Calu3 (cell line): ENCODE results near the gene RPS6KC1. TPM values are rescaled to one million over a fixed set of nuclear protein-coding genes. Genes with fewer than 3 reads are reported as not detected.
"Not testable (repeated sequence)": the region's sequence is repeated elsewhere in the genome, so short reads cannot be mapped to it uniquely, and the experiment has no call there.

Experiments
- BruUV-seq: library from RNA; stranded (reverse); fragments of 400-500 nt; replicated peaks from 2 replicates; lab custom pipeline; 2021; lab: Mats Ljungman, UMichigan
- CTCF ChIA-PET: fragments of 300-600 bp; sonication (Branson Sonifier 250); formaldehyde crosslinking; loops from one replicate; lab custom pipeline; 2022; ENCODE audit warnings: antibody characterized with exemption; lab: Charles Lee
- DNase-seq: peaks from one replicate; pipeline ENCODE4 v3.0.0; 2022
- H3K27ac Mint-ChIP-seq: one replicate; pipeline ENCODE4 v1.8.0; 2022; ENCODE audit warnings: mixed read lengths; ENCODE audit not compliant: unreplicated experiment
- H3K27me3 Mint-ChIP-seq: one replicate; pipeline ENCODE4 v1.8.0; 2022; ENCODE audit warnings: mixed read lengths; ENCODE audit not compliant: unreplicated experiment
- H3K36me3 Mint-ChIP-seq: one replicate; pipeline ENCODE4 v1.8.0; 2022; ENCODE audit warnings: mild to moderate bottlenecking, moderate library complexity, mixed read lengths; ENCODE audit not compliant: insufficient read depth, unreplicated experiment
- H3K4me1 Mint-ChIP-seq: one replicate; pipeline ENCODE4 v1.8.0; 2022; ENCODE audit warnings: mild to moderate bottlenecking, low read depth, mixed read lengths; ENCODE audit not compliant: unreplicated experiment
- H3K4me3 Mint-ChIP-seq: one replicate; pipeline ENCODE4 v1.8.0; 2022; ENCODE audit warnings: mild to moderate bottlenecking, low read depth, moderate library complexity, mixed read lengths; ENCODE audit not compliant: unreplicated experiment
- H3K9me3 Mint-ChIP-seq: one replicate; pipeline ENCODE4 v1.8.0; 2022; ENCODE audit warnings: low read depth, mixed read lengths; ENCODE audit not compliant: unreplicated experiment
- intact Hi-C: fragments of 100-400 bp; cut with micrococcal nuclease; formaldehyde crosslinking; loops from one replicate; pipeline ENCODE4 v1.10.0; 2022; ENCODE audit not compliant: unreplicated experiment
- total RNA-seq: library from RNA; stranded (reverse); gene quantifications from 2 replicates; pipeline ENCODE4 v1.2.3, GENCODE V29; 2022
- TF ChIP-seq, protein P1 (sequence below): fragments of 200-600 bp; IDR thresholded peaks from one replicate; pipeline ENCODE4 v1.8.0; 2022; ENCODE audit warnings: antibody characterized with exemption; ENCODE audit not compliant: unreplicated experiment

Gene RPS6KC1
- total RNA-seq, 1 experiment from 2014 or later, result 23.5 TPM

DNA sequence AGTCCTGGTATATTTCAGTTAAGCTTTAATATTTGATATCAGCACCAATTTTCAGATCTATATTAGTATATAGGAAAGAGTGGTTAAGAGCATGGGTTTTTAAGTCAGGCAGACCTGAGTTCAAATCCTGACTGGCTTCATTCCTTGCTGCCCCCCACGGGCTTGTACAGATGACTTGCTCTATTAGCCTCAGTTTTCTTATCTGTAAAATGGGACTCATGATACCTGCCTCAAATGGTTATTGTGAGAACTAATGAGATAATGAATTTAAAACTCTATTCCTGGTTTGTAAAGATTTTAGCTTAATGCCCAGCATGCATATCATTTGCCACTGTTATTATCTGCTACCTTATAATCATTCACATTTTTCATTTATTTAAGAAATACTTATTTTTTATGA lies 264.5 kb downstream of the RPS6KC1 start:
- TF ChIP-seq, protein P1, sequence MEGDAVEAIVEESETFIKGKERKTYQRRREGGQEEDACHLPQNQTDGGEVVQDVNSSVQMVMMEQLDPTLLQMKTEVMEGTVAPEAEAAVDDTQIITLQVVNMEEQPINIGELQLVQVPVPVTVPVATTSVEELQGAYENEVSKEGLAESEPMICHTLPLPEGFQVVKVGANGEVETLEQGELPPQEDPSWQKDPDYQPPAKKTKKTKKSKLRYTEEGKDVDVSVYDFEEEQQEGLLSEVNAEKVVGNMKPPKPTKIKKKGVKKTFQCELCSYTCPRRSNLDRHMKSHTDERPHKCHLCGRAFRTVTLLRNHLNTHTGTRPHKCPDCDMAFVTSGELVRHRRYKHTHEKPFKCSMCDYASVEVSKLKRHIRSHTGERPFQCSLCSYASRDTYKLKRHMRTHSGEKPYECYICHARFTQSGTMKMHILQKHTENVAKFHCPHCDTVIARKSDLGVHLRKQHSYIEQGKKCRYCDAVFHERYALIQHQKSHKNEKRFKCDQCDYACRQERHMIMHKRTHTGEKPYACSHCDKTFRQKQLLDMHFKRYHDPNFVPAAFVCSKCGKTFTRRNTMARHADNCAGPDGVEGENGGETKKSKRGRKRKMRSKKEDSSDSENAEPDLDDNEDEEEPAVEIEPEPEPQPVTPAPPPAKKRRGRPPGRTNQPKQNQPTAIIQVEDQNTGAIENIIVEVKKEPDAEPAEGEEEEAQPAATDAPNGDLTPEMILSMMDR, result no peak
- no peak for DNase-seq
- intact Hi-C loops, result no loop called here
- CTCF ChIA-PET, result no interaction called here
- no peaks in the 10 kb centered on the region for H3K27me3 Mint-ChIP-seq
- no TSS peak for BruUV-seq
- H3K4me3 Mint-ChIP-seq, result no peak overlapping the region
- no peaks in the 10 kb centered on the region for H3K9me3 Mint-ChIP-seq
- no peaks in the 10 kb centered on the region for H3K4me1 Mint-ChIP-seq
- H3K36me3 Mint-ChIP-seq, result no peaks in the 10 kb centered on the region
- H3K27ac Mint-ChIP-seq, result no peak overlapping the region

DNA sequence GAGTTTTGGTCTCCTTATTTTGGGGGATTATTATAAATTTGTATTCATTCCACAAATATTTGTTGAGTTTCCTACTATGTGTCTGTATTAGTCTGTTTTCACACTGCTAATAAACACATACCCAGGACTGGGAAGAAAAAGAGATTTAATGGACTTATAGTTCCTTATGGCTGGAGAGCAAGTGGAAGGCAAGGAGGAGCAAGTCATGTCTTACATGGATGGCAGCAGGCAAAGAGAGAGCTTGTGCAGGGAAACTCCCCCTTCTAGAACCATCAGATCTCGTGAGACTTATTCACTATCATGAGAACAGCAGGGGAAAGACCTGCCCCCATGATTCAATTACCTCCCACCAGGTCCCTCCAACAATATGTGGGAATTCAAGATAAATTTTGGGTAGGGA lies 267.4 kb downstream of the RPS6KC1 start:
- H3K36me3 Mint-ChIP-seq, H3K4me1 Mint-ChIP-seq, intact Hi-C loops, H3K27ac Mint-ChIP-seq, H3K9me3 Mint-ChIP-seq, H3K4me3 Mint-ChIP-seq, H3K27me3 Mint-ChIP-seq, BruUV-seq, DNase-seq, CTCF ChIA-PET: not testable (repeated sequence)

DNA sequence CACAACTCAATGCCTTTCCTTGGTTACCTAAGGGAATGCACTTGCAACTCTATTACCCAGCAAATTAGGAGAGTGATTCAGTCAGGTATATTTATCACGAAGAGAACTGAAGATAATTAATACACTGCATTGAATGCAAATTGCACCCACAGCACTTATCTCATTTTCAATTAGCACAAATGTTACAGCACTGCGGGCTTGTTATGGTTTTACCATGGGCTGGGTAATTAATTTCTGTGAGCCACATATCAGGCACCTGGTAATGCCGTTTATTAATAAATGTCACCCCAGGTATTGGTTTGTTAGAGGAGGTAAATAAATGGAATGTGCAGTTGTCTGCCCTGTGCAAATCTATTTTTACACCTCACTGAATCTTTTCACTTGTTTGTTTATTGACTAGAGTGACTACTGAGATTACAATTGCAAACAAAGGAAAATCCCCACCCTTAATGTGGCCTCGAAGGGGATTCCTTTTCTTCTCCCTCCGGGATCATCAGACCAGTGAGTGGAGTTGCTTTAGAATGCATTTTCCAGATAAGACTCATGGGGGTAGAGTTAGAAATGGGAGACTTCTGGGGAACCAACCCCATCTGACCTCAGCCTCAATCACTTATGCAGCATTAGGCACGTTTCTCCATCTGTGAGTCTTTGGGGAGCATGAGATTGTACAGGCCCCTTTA lies 269.3 kb downstream of the RPS6KC1 start:
- CTCF ChIA-PET, result no interaction called here
- TF ChIP-seq, protein P1, result no peak
- no peaks in the 10 kb centered on the region for H3K4me1 Mint-ChIP-seq
- intact Hi-C loops, result no loop called here
- no TSS peak for BruUV-seq
- no peaks in the 10 kb centered on the region for H3K36me3 Mint-ChIP-seq
- no peak overlapping the region for H3K4me3 Mint-ChIP-seq
- DNase-seq, result no peak
- H3K9me3 Mint-ChIP-seq, result peaks cover 3% of the 10 kb centered on the region
- no peaks in the 10 kb centered on the region for H3K27me3 Mint-ChIP-seq
- no peak overlapping the region for H3K27ac Mint-ChIP-seq

Other genes starting within 250 kb of the RPS6KC1 start
- 0.80 and 1.1 TPM in 2 replicates for gene SPATA45, start 203.6 kb upstream of the RPS6KC1 start, total RNA-seq
- 26.0 and 27.2 TPM in 2 replicates for gene FLVCR1, start 193.0 kb upstream of the RPS6KC1 start, total RNA-seq
- gene VASH2, start 100.7 kb upstream of the RPS6KC1 start, total RNA-seq, result 4.7 and 5.8 TPM in 2 replicates
- 51.8 and 56.3 TPM in 2 replicates for gene ANGEL2, start 35.4 kb upstream of the RPS6KC1 start, total RNA-seq